K562 (cell line): ENCODE data around the gene HLA-E. TPM values are rescaled to one million over a fixed set of nuclear protein-coding genes. Genes with fewer than 3 reads are reported as not detected.

Experiments used
- ADNP ChIP-seq: fragments of 200-800 bp; sonication (Bioruptor generic); IDR thresholded peaks from 2 replicates; pipeline ENCODE4 v1.6.1; 2016; ENCODE audit warnings: missing genetic modification characterization, missing compliant biosample characterization
- CBFA2T2 ChIP-seq: fragments of 450-650 bp; conservative IDR thresholded peaks from 2 replicates; pipeline ENCODE4 v1.6.1; 2017; ENCODE audit warnings: mild to moderate bottlenecking
- CBX3 ChIP-seq, 2 experiments: IDR thresholded peaks; 1 replicate in 1 of 2; 2 replicates in 1 of 2; pipeline ENCODE4 v1.6.1; 2012; ENCODE audit warnings: inconsistent platforms in 2 of 2, low read length in 2 of 2, borderline replicate concordance in 1 of 2, control low read depth in 1 of 2
- CHD2 ChIP-seq: IDR thresholded peaks from 2 replicates; pipeline ENCODE4 v1.6.1; 2011; ENCODE audit warnings: low read depth, low read length
- DACH1 ChIP-seq: fragments of 450-650 bp; IDR thresholded peaks from 2 replicates; pipeline ENCODE4 v1.6.1; 2018; ENCODE audit not compliant: partially characterized antibody
- GATAD2B ChIP-seq: fragments of 450-650 bp; IDR thresholded peaks from 2 replicates; pipeline ENCODE4 v1.6.1; 2017; ENCODE audit warnings: mild to moderate bottlenecking, borderline replicate concordance
- HMG20B ChIP-seq: fragments of 250-450 bp; sonication (Bioruptor Pico); IDR thresholded peaks from 2 replicates; pipeline ENCODE4 v1.5.0; 2021; ENCODE audit warnings: mild to moderate bottlenecking
- HNRNPUL1 ChIP-seq: fragments of 200-400 bp; formaldehyde crosslinking; IDR thresholded peaks from 2 replicates; pipeline ENCODE4 v1.6.1; 2017; ENCODE audit warnings: low read length
- ILF3 ChIP-seq: fragments of 450-650 bp; IDR thresholded peaks from 2 replicates; pipeline ENCODE4 v1.6.1; 2018; ENCODE audit warnings: antibody characterized with exemption, mild to moderate bottlenecking, moderate library complexity, borderline replicate concordance
- LEF1 ChIP-seq: fragments of 450-650 bp; IDR thresholded peaks from 2 replicates; pipeline ENCODE4 v1.6.1; 2016; ENCODE audit warnings: mild to moderate bottlenecking
- MXI1 ChIP-seq: IDR thresholded peaks from 2 replicates; pipeline ENCODE4 v1.6.1; 2011; ENCODE audit warnings: low read depth, mild to moderate bottlenecking, improper control_type of control experiment, low read length
- NRF1 ChIP-seq, 2 experiments: fragments of 450-650 bp; IDR thresholded peaks in 1 of 2; conservative IDR thresholded peaks in 1 of 2; 2 replicates each; pipeline ENCODE4 v1.6.1; 2014; ENCODE audit warnings: mild to moderate bottlenecking in 2 of 2
- TSC22D4 ChIP-seq: fragments of 450-650 bp; IDR thresholded peaks from 2 replicates; pipeline ENCODE4 v1.6.1; 2016; ENCODE audit warnings: missing genetic modification characterization, missing biosample characterization, control low read depth
- YY1 ChIP-seq, 3 experiments: IDR thresholded peaks; 2 replicates each; pipeline ENCODE4 v1.6.1; 2011; ENCODE audit warnings: low read length in 2 of 3, mild to moderate bottlenecking in 2 of 3, moderate library complexity in 2 of 3, borderline replicate concordance in 1 of 3, control low read depth in 1 of 3, low read depth in 1 of 3; ENCODE audit not compliant: insufficient read depth in 3 of 3, insufficient replicate concordance in 2 of 3, control insufficient read depth in 1 of 3, insufficient read length in 1 of 3; ENCODE audit errors: extremely low read depth in 1 of 3
- ZNF134 ChIP-seq: fragments of 250-450 bp; sonication (Bioruptor Pico); conservative IDR thresholded peaks from 2 replicates; pipeline ENCODE4 v1.4.0; 2020
- ZNF584 ChIP-seq: fragments of 200-800 bp; sonication (Bioruptor generic); IDR thresholded peaks from 2 replicates; pipeline ENCODE4 v1.6.1; 2016; ENCODE audit warnings: low read depth, mild to moderate bottlenecking, missing genetic modification characterization, missing compliant biosample characterization
- ZNF766 ChIP-seq: fragments of 200-800 bp; sonication (Bioruptor generic); conservative IDR thresholded peaks from 2 replicates; pipeline ENCODE4 v1.6.1; 2016; ENCODE audit warnings: missing genetic modification characterization, missing compliant biosample characterization
- polyA plus RNA-seq, 8 experiments: library from polyadenylated mRNA; depleted of rRNA in 4 of 8; stranded (reverse) in 5 of 8; unstranded in 3 of 8; fragments of >200 nt; fragmentation: Nextera tagmentation in 2 of 8; fragmentation: Illumina TruSeq in 1 of 8; extraction: Ambion mirVana in 2 of 8; extraction: Trizol in 1 of 8; gene quantifications; 2 replicates each; pipeline versions ENCODE4 v1.2.1 to v1.2.3, GENCODE V29; 2011 to 2014; ENCODE audit warnings: inconsistent platforms in 1 of 8, missing spikeins in 1 of 8
- total RNA-seq, 7 experiments: library from RNA; depleted of rRNA in 6 of 7; stranded (reverse); fragments of >200 nt in 6 of 7; fragmentation: Illumina TruSeq in 2 of 7; extraction: Trizol in 2 of 7; gene quantifications; 2 replicates each; pipeline versions ENCODE4 v1.2.1 to v1.2.3, GENCODE V29; 2011 to 2021; ENCODE audit warnings: low replicate concordance in 1 of 7
- TF ChIP-seq, protein P1 (sequence below): fragments of 250-450 bp; sonication (Bioruptor Pico); IDR thresholded peaks from 2 replicates; pipeline ENCODE4 v1.5.0; 2020; ENCODE audit warnings: mild to moderate bottlenecking, borderline replicate concordance
- TF ChIP-seq, protein P2 (sequence below): sonication (generic); formaldehyde crosslinking; IDR thresholded peaks from 2 replicates; pipeline ENCODE4 v1.4.0; 2020; ENCODE audit warnings: mild to moderate bottlenecking, missing genetic modification reagents
- TF ChIP-seq, protein P3 (sequence below): fragments of 450-650 bp; IDR thresholded peaks from 2 replicates; pipeline ENCODE4 v1.6.1; 2016; ENCODE audit warnings: mild to moderate bottlenecking

HLA-E gene
- total and polyA plus RNA-seq, 9 of the 15 experiments (the other 6 are each of a cell fraction or from before 2014, with no cell fraction given), result 3.2 to 39.9 (median 26.8) TPM

DNA sequence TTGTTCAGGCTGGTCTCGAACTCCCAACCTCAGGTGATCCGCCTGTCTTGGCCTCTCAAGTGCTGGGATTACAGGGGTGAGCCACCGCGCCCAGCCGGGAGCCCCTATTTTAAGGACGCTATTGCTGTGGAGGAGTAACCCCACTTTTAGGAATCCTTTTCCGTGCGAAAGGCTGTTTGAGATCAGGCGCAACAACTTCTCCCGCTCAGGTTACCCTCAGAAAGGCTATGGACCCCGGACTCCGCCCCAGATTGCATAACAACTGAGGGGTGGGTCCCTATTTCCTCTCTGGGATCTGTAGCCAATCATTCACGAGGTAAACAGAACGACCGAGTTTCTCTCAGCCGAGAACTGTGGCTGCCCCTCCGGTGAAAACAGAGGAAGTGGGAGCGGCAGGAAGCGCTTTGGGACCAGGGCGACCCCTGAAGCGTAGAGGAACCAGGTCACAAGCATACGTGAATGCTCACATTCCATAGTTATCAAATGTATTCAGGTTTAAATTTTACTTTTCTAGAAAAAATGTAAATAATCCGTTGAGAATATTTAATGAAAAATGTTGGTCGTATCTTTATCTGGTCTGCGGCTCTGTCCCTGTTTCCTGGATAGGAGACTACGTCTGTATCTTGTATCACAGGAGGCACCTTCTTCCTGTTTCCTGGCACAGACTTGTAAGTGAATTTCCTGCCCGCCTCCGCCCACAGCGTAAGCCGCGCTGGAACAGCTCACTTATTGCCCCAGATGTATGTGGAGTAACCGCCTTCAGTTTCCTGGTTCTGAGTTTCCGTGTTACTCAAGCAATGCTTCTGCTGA lies 26.8 kb downstream of the HLA-E start (continued):
- TF ChIP-seq HMG20B (CRISPR knock-in tag) (no peak), ADNP (peak; percentile 93; the same call in 1 of the 2 replicates), DACH1 (no peak), ZNF766 (CRISPR knock-in tag) (no peak; the same call in 1 of the 2 replicates), MXI1 (no peak), HNRNPUL1 (no peak), CHD2 (peak; percentile 9; the same call in 1 of the 2 replicates), CBX3 (IDR thresholded peaks at IDR 0.05; ENCODE audit: borderline replicate concordance in 1 of 2, low read length in 2 of 2) (no peak; a peak in 2 of 3 replicates), TSC22D4 (no peak), ILF3 (no peak), CBFA2T2 (peak; percentile 77), LEF1 (peak; percentile 77; the same call in 1 of the 2 replicates), NRF1 (conservative IDR thresholded peaks at IDR 0.05 in 1 of 2, IDR thresholded peaks at IDR 0.05 in 1 of 2) (peak in 1 of 2 experiments; percentile 43; a peak in 3 of 4 replicates), ZNF134 (no peak), YY1 (IDR thresholded peaks at IDR 0.05; ENCODE audit: borderline replicate concordance in 1 of 3, control insufficient read depth in 1 of 3, extremely low read depth in 1 of 3, insufficient read depth in 3 of 3, insufficient read length in 1 of 3, insufficient replicate concordance in 2 of 3, low read depth in 1 of 3, low read length in 2 of 3) (peak in 2 of 3 experiments; percentile 44 to 82), GATAD2B (peak; percentile 80; the same call in 1 of the 2 replicates), ZNF584 (CRISPR knock-in tag) (0 out of 2 replicates have a peak, but pooled peaks have one; percentile 1)
- TF ChIP-seq, protein P1, sequence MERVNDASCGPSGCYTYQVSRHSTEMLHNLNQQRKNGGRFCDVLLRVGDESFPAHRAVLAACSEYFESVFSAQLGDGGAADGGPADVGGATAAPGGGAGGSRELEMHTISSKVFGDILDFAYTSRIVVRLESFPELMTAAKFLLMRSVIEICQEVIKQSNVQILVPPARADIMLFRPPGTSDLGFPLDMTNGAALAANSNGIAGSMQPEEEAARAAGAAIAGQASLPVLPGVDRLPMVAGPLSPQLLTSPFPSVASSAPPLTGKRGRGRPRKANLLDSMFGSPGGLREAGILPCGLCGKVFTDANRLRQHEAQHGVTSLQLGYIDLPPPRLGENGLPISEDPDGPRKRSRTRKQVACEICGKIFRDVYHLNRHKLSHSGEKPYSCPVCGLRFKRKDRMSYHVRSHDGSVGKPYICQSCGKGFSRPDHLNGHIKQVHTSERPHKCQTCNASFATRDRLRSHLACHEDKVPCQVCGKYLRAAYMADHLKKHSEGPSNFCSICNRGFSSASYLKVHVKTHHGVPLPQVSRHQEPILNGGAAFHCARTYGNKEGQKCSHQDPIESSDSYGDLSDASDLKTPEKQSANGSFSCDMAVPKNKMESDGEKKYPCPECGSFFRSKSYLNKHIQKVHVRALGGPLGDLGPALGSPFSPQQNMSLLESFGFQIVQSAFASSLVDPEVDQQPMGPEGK (CRISPR knock-in tag), result no peak
- TF ChIP-seq, protein P2, sequence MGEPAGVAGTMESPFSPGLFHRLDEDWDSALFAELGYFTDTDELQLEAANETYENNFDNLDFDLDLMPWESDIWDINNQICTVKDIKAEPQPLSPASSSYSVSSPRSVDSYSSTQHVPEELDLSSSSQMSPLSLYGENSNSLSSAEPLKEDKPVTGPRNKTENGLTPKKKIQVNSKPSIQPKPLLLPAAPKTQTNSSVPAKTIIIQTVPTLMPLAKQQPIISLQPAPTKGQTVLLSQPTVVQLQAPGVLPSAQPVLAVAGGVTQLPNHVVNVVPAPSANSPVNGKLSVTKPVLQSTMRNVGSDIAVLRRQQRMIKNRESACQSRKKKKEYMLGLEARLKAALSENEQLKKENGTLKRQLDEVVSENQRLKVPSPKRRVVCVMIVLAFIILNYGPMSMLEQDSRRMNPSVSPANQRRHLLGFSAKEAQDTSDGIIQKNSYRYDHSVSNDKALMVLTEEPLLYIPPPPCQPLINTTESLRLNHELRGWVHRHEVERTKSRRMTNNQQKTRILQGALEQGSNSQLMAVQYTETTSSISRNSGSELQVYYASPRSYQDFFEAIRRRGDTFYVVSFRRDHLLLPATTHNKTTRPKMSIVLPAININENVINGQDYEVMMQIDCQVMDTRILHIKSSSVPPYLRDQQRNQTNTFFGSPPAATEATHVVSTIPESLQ, result 0 out of 2 replicates have a peak, but pooled peaks have one; percentile 51
- TF ChIP-seq, protein P3, sequence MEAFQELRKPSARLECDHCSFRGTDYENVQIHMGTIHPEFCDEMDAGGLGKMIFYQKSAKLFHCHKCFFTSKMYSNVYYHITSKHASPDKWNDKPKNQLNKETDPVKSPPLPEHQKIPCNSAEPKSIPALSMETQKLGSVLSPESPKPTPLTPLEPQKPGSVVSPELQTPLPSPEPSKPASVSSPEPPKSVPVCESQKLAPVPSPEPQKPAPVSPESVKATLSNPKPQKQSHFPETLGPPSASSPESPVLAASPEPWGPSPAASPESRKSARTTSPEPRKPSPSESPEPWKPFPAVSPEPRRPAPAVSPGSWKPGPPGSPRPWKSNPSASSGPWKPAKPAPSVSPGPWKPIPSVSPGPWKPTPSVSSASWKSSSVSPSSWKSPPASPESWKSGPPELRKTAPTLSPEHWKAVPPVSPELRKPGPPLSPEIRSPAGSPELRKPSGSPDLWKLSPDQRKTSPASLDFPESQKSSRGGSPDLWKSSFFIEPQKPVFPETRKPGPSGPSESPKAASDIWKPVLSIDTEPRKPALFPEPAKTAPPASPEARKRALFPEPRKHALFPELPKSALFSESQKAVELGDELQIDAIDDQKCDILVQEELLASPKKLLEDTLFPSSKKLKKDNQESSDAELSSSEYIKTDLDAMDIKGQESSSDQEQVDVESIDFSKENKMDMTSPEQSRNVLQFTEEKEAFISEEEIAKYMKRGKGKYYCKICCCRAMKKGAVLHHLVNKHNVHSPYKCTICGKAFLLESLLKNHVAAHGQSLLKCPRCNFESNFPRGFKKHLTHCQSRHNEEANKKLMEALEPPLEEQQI, result no peak
